Suppressor macrophage (primary cell): ENCODE data around the gene CXXC4.

Source experiments
- DNase-seq, 4 experiments: peaks; one replicate each; pipeline ENCODE4 v3.0.0-alpha.2; 2020 to 2022
- total RNA-seq, 17 experiments: gene quantifications; one replicate each; lab custom pipeline; 2026; ENCODE audit warnings: mixed read lengths in 6 of 17, inconsistent platforms in 3 of 17; lab: John Stamatoyannopoulos, UW

CXXC4 gene
- 0 to 2.8 (median 0) reads per million in 17 experiments for total RNA-seq

DNA sequence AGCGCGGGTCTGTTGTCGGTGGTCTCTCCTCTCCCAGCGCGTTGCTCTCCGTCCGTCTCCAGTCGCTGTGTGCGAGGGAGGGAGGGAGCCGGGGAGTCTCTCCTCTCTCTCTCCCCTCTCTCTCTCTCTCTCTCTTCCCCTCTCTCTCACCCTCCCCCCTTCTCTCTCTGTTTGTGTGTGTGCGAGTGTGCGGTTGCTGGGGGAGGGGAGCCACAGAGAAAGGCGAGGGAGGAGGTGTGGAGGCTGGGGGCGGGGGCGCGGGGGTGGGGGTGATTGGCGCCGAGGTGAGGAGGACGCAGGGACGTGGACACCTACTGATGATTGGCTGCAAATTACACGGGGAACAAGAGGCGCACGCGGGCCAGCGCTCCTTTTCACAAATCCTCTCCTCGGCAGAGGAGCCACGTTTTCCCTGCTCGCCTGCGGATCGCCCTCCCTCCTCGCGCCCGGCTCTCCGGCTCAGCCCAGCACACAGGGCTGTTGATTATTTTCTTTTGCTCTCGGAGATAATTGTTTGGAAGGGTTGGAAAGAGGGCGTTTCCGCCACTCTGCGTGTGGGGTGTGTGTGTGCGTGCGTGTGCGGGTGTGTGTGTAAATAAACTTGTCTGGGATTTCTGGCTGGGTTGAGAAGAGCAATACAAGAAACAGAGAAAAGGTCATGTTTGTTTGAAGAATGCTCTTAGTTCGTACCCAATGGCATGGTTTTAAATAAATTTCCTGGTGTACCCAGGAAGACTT is at the start of gene CXXC4:
Gene CXXC4 (minus strand): TSS at position 73 of the 738 bp plus-strand sequence. CDS start 3,092 bp downstream, outside the sequence.
- peak in 1 of 4 experiments; percentile 7 for DNase-seq

DNA sequence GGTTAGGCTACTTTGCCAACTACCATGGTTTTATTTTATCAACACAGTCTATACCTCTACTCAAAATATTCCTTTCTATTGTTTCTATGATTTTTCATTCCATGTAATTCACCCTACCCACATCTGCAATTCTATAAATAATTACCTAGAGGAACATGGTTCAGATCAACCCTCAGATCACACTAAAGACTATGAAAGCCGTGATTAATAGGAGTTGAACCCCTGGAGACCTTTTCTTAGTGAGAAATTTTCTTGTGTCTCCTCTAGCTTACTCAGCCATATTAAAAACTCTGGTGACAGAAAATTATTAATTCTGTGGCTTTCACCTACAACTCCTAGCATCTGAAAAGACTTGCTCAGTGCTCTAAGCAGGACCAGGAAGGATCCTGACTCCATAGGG is 38.5 kb upstream of the CXXC4 start:
- DNase-seq, result no peak

DNA sequence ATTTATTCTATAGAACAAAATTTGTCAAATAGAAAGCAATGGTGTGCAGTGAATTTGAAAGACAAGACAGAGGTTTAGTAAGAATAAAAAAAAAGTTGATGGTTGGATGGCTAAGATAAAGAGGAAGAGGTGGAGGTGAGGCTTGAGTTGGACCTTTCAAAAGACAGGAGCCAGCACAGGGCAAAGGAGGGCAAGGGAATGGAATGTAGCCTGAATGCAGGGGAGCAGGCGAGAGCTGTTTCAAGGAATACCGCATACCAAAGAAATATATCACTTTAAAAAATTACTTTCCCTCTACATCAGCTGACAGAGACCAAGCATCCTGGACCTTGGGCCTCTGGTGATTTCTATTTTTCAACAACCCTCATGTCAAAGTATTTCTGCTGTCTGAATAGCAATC is 38.0 kb upstream of the CXXC4 start:
- no peak for DNase-seq

DNA sequence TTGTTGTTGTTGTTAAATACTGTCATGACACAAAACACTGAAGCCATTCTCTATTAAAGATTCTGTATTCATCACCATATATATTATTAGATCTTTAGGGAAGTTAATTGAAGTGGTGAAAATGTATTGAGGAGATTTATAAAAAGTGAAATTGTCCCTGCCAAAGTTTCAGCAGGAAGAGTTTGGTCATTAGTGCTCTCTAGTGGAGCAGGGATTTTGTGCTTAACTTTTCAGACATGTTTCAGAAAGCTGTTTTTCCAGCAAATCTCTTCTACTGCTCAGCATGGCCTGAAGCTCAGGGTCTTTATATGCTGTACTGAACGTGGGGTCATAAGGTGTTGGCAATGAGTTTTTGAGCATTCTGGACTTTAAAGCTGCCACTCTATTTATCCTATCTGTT is 36.7 kb upstream of the CXXC4 start:
- DNase-seq, result no peak

DNA sequence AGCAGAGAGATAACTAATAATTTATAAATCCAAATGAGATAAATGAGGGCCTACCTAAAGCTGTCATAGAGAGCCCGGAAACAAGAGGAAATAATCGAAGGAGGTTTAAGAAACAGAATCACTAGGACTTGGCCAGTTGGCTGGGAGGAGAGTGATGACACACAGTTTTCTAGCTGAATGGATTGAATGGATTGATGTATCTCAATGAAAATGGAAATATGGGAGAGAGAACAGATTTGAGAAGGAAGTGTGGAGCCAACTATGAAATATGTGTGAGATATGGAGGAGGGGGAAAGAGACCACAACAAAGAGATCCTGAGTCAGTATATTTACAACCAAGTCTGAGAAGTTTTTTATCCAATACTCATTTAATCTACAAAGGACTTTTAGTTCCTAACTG is 35.7 kb upstream of the CXXC4 start:
- no peak for DNase-seq

DNA sequence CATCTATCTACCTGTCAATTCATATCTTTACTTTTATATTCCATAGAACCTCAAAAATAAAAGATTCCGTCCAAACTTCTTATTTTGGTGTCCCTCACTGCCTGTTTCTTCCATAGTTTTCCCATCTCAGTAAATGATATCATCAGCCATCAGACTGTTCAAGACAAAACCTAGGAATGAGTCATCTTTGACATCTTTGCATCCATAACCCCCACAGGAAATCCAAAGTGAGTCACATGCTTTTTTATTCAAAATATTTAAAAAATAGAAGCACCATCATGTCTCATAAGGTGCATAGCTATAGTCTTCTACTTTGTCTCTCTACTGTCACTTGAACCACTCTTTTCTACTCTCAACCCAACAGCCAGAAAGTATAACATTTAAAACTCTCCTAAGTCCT is 29.9 kb upstream of the CXXC4 start:
- DNase-seq, result no peak

DNA sequence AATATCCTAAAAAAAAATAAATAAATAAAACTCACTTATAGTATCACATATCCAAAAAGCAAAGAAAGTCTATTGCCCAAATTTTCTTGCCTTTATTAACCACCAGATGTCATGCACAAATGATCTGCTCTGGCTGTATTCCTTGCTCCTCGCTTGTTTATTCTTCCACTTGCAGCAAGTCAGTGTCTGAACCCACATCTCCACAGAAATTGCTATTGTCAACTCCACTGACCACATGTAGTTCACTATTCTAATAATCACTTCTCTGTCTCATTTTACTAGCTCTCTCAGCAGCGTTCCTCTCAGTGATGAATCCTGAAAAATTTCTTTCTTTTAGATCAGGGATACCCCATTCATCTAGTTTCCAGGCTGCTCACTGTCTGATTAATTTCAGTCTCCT is 29.3 kb upstream of the CXXC4 start:
- DNase-seq, result no peak

DNA sequence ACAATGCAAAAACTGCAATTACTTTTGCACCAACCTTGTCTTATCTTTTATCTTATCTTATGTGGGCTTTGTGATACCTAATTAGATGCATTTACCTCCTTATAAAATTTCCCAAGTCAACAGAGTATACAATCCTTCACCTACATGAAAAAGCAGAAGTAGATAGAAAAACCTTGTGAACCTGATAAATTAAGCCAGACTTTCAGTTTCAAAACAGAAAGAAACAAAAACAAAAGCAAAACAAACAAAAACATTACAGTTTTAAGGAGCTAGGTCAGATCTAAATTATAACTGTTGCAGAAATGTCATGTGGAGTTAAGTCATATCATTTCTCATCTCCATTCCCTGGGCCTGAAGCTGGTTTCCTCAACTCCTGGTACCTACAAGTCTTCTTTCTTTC is 24.9 kb upstream of the CXXC4 start:
- DNase-seq, result no peak

DNA sequence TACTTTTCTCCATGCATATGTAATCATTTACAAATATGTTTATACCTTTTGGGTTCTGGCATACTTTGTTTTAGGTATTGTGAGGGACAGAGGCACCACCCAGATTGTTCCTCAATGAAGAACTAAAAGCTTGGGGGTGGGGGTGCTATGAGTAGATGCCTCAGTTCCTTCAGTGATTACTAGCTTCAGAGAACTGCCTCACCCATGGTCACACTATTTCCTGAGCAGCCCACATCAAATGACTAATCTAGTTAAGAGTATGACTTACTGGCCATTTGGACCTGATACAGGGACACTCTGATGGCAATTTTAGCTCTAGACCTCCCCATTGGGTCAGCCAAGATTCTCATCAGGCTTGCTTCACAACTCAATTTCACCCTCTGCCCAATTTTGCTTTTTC is 22.2 kb upstream of the CXXC4 start:
- DNase-seq, result no peak

DNA sequence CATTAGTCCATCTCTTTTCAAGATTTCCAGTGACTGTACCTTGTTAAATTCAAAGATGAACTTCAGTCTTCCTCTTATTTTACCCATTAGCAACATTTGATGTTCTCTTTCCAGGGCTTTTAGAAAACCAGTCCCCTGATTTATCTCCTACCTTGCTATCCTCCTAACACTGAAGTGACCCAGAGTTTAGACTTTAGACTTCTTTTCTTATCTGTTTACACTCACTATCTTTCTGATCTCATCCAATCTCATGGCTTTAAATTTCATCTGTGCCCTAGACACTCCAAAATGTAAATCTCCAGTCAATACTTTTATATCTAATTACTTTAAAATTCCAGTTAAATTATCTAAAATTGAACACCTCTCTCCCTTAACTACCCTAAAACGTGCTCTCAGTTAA is 13.5 kb upstream of the CXXC4 start:
- DNase-seq, result no peak

DNA sequence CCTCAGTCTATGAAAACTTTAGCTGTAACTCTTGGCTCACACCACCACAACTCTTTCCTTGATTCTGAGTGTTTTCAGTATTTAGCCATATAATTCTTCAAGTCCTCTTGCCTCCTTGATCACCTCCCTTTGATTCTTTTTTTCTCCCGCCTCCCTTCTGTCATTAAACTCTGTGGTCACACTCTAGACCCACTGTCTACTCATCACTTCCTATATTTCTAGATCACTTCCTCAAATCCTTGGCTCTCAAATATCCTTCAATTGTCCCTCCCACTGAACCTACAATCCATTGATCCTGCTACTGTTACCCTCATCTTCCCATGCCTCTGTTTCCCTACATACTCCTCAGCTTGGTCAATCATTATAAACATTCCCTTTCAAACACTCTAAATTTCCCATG is 12.4 kb upstream of the CXXC4 start:
- peak in 2 of 4 experiments; percentile 8 for DNase-seq

DNA sequence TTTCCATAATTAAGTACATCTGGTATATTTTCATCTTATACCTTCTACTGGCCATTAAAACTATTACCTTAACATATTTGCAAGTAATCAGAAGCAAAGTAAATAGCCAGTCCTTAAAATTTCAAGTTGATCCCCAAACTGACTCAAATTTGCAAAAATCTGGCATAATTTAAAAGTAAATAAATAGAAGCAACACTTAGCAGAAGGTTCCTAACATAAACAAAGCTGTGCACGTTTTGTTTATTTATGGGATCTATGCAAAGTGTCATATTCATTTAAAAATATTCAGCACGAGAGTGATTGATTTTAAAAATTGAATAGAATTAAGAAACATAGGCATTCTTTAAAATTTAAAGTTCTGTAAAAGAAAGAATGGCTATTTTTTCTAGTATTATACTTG is 9.8 kb upstream of the CXXC4 start:
- DNase-seq, result no peak

DNA sequence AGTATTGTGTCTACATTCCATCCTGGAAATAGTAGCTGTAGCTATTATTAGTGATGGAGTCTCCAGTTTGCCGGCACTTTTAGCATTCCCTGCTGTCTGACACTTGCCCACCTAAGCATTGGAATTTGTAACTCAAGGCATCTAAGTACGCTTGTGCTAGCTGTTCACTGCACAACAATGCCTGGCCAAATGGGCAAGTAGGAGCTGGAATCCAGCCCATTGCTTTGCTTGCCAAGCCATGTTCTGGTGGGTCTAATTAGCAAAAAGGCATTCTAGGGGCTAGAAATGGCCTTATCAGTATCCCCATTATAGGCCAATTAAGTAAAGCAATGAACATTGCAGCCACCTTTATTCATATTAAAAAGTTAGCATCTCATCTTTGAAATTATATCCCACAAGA is 7.8 kb upstream of the CXXC4 start:
- DNase-seq, result no peak

DNA sequence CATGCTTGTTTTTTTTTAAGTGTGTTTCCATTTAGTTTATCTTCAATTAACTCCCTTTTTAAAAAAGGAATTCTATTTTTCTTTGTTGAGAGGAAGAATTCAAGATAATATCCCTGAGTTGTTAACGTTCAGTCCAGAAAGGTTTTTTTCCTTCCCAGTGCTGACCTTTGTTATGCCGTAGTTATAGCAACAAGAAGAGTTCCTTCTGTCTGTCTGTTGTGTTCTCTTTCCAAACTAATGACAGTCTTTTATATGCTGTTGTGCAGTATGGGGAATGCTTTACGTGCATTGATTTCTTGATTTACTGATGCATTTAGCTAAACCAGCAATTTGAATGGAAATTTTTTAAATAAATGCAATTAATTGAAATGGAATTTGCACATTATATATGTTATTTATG is 6.6 kb upstream of the CXXC4 start:
- DNase-seq, result no peak

DNA sequence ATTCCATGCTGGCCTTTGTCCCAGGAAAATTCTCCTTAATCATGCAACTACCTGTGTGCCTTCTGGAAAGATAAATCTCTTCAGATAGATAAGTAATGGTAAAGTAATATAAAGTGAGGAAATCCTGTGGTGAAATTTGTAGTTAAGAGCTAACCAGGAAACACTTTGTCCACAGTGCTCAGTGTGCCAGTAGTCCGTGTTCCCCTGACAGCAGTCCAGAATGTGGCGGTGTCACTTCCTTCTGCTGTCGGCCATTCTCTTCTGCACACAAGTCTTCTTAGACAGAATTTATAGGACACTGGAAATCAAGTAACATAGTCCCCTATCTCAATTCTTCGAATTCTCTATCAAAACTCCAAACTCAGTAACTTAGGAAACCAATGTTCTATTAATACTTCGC is 5.7 kb upstream of the CXXC4 start:
- DNase-seq, result no peak

DNA sequence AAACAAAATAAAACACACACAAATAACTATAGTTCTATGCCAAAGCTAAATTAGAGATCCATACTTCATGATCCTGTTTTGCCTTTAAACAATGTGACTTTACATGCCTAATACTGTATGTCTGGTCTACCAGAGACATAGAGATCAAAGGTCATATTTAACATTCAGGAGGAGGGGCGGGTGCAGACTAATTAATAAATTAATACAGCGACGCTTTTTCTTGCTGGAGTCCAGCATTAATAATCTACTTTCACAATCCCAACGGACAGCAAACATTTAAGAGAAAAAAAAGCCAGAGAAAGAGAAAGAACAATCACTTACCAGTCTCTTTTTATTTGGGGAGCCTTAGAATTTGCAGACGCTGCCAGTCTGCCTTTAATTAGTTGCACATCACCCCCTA is 509 bp downstream of the CXXC4 start:
- no peak for DNase-seq

DNA sequence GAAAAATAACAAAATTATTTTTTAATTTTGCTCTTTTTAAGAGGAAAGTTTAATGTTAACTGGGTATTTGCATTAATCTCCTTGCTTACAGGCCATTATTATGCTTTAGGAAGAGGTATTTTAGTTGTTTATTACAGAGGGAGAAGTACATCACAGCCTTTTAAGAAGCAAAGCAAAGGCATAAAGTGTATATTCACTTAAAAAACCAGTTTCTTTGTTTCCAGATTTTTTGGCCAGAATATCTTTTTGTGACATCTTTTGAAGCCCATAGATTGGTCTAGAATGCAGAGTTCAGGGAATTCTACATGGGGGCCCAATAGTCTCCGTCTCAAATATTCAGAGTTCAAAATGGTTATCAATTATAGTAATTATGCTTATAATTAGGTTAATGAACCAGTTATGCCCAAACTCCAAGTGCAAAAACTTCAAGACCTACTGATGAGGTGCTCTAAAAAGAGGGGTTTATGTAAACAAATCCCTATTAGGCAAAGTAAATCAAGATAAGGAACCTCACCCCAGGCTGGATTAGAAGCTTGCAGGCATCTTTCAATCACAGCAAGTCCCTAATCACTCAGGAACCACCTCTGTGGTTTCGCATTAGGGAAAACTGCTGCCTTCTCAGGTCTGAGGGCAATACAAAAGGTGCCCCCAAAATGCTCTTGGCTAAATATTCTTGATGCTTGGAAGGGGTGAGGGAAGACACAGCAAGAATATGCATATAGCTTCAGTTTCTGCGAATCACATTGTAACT is 1.4 kb downstream of the CXXC4 start:
- DNase-seq, result no peak

DNA sequence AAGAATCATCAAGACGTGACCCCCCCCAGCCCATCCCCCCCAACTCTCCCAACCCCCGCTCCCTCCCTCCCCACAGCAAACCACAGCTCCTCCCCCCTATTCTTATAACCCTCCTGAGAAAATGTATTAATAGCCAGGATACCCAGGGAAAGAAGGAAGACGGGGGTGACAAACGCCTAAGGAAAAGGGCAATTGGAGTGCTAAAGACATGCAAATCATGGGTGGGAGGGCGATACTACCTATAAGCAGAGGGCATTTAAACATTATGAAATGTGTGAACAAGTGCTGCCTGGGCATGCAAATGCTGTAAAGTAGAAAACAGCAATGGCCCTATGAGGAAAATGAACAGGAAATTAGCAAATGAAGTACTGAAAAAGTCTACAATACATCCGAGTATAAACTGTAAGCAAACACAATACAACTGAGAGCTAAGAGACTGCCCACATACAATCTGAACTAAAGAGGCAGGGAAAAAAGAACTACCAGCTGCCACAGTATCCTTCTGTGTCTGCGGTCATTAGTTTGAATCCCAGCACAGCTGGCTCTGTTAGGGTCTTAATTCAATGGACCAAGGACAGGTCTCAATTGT is 2.4 kb downstream of the CXXC4 start:
- DNase-seq, result no peak

DNA sequence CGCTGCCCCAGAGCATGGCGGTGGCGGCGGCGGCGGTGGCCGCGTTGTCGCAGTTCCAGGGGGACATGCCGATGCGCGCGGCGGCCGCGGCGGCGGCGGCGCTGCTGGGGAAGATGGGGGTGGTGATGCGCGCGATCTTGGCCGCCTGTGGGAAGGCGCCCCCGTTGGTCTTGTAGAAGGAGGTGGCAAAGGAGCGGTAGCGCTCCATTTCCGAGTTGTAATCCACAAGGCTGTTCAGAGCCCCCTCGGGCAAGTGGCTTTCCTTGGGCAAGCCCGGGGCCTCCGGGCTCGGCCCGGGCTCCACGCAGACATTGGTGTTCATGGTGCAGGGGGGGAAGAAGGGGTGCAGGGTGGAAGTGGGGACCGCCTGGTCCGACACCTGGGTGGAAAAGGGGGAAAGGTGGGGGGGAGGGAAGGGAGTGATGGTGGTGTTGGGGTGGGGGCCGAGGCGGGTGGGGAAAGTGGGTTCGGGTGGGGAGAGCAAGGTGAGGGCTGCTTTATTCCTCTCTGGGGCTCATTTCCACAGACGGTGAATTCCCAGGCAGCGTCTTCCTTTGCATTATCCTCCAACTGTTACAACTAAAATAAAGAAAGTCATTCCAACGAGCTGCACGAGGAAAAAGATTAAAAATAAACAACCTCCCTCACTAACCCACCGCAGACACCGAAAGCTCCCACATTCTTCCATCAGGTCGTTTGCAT is 3.1 kb downstream of the CXXC4 start:
- DNase-seq, result peak in 2 of 4 experiments; percentile 14 to 18

DNA sequence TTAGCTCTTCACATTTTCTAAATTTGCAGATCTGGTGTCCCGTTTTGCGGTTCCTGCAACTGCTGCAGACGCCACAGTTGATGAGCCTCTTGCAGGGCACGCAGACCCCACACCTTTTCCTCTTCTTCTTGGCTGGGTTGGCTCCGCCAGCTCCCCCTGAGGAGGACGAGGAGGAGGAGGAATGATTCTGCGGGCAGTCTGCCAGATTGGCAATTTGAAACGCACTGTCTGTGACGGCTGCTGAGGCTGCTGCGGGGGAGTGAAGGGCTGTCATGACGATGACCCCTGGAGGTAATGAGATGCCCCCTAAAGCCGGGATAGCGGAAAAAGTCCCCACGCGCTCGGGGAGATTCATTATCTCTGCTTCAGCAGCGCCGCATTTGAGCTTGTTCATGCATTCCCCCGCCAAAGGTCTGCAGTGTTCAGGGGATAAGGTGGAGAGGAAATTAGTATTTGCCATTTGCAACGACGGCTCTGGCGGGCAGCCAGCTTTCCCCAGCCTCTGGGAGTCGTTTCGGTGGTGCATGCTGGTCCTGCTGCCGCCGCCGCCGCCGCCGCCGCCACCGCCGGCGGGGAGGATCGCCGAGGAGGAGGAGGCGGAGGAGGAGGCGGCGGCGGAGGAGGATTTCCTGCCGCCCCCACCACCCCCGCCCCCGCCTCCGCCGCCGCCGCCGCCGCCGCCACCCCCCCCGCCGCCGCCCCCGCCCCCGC is 3.8 kb downstream of the CXXC4 start:
- DNase-seq, result peak in 3 of 4 experiments; percentile 20 to 41 (median 28)

DNA sequence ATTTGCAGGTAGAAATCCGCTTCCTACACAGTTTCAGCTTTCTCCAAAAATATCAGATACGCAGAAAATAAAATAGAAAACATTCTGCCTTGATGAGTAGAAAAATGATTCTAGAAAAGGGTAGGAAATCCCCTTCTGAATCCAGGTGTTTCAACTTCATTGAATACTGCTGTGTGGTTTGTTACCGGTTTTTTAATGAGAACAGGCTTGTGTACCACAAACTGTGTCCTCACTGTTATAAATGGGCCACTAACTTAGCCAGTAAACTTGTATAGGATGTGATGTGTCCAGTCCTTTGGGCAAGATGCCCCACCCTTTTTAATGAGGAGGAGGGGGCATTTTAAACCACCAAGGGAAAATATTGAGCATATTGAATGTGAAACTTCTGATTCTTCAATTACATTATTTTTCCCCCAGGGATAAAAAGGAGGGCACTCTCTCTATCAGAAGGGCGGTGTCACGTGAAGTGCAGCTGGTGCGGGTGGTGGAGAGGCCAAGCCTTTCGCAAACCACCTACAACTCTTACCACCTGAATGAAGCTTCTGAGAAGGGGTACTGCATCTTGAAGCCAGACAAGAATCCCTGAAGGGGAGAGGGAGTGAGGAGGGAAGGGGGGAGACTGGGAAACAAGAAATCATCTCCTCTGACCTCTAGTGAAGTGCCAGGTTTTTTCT is 4.5 kb downstream of the CXXC4 start:
- DNase-seq, result no peak

DNA sequence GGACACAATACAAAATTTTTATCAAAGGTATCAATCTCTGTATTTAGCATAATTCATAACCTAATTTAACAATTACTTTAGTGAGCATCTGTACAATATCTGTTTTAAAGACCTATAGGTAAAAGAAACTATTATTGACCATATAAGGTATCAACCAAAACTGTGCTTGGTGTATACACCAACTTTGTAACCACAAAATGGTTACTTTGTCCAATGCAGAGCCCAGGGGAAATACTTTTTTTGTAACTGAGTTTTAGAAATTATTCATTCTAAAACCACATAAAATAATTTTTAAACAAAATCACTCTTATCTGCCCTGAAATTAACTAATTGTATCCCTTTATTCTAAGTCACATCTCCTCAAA is 5.0 kb downstream of the CXXC4 start:
- DNase-seq, result no peak
